ENCODE data around the gene MRPS23.

DNA sequence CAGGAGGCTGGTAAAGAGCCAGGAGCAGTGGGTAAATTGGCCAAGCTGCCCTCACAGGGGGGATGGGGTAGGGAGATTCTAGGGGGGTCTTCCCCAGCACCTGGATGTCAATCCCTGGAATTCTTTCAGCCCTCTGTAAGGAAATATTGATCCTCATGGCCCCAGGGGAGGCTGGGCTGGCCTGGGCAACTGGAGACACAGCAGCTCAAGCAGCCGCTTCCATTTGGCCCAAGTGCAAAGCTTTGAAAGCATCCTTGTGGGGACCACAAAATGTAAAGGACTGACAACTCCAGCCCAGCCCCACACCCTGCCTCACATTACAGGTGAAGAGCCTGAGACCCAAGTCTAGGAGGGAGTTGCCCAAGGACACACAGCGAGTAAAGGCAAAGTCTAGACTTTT is 39.4 kb upstream of the MRPS23 start:
- TF ChIP-seq, protein P1, sequence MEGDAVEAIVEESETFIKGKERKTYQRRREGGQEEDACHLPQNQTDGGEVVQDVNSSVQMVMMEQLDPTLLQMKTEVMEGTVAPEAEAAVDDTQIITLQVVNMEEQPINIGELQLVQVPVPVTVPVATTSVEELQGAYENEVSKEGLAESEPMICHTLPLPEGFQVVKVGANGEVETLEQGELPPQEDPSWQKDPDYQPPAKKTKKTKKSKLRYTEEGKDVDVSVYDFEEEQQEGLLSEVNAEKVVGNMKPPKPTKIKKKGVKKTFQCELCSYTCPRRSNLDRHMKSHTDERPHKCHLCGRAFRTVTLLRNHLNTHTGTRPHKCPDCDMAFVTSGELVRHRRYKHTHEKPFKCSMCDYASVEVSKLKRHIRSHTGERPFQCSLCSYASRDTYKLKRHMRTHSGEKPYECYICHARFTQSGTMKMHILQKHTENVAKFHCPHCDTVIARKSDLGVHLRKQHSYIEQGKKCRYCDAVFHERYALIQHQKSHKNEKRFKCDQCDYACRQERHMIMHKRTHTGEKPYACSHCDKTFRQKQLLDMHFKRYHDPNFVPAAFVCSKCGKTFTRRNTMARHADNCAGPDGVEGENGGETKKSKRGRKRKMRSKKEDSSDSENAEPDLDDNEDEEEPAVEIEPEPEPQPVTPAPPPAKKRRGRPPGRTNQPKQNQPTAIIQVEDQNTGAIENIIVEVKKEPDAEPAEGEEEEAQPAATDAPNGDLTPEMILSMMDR (conservative IDR thresholded peaks at IDR 0.05; ENCODE audit: low read depth, low read length), result no peak
- TF ChIP-seq EZH2 (IDR thresholded peaks at IDR 0.05; ENCODE audit: low read length, unreplicated experiment), result no peak
